LNCaP clone FGC (cell line): ENCODE results near the gene RALGAPA2.

Source experiments
- DNase-seq: peaks from one replicate; pipeline ENCODE4 v3.0.0-alpha.2; 2011; ENCODE audit warnings: low read depth
- H3K4me3 ChIP-seq: 2 replicates; pipeline ENCODE4 v1.5.1; 2011; ENCODE audit warnings: mild to moderate bottlenecking, low read depth, low read length, control low read depth
- CTCF ChIP-seq: IDR thresholded peaks from 2 replicates; pipeline ENCODE4 v1.5.1; 2012; ENCODE audit warnings: mild to moderate bottlenecking; ENCODE audit not compliant: control insufficient read depth, insufficient read depth; ENCODE audit errors: extremely low read depth

RALGAPA2 gene

DNA sequence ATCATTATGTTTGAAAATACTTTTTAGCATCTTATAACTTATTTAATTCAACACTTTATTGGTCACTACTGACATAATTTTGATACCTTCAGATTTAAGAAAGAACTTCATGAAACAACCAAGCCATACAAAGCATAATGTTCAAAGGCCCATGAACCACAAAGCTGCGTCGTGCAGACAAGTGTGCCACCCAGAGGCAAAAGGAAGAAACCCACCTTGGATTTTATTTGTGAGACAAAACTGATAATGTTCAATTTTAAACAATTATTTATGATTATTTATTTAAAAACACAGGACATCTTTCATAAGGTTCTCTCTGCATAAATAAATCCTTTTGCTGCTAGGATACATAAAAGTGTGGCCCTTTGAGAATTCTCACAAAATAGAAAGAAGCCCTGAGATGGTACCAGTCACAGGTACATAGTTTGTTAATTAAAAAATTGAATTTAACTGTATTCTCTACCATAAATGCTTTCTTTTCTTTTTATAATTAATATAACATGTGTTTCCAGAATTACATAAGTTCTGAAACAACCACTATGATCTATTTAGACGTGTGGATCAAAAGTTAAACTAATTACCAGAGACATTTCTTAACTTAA, 143.7 kb downstream of the RALGAPA2 start:
- H3K4me3 ChIP-seq = no peak overlapping the region
- no peak for DNase-seq
- TF ChIP-seq CTCF = peak; percentile 79

GRCh38 chr20:20567712-20568111, 144.7 kb downstream of the RALGAPA2 start:
- no peak for TF ChIP-seq CTCF
- DNase-seq = no peak
- H3K4me3 ChIP-seq = no peak overlapping the region

DNA sequence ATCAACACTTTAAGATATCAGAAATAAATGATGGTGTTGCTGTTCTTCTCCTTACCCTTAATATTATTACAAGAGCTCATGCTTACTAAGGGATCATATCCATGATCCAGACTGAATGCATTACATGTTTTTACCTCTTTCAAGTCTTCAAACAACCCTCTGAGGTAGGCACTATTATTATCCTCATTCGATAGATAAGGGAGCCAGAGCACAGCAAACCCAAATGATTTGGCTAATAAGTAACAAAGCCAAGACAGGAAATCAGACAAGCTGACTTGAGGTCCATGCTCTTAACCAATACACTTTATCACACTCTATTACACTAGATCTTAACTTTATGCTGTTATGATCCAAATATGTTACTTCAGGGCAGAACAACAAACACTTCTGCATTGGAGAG, 145.9 kb downstream of the RALGAPA2 start:
- no peak overlapping the region for H3K4me3 ChIP-seq
- no peak for TF ChIP-seq CTCF
- no peak for DNase-seq

DNA sequence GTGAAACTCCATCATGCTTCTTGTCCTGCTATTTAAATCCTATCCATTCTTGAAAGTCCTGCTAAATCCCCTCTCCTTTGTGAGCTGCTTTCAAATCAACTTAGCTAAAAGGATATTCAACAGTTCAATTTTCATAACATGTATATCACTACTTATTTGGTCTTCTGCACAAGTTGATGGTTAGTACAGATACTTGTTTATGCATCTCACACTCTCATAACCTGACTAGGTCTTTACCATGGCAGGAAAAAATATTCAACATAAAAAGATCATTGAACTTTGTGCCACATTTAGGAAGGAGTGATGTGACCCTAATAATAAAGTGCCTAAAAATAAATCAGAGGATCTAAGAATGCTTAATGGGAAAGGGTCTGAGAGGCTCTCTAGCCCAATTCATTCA, 148.2 kb downstream of the RALGAPA2 start:
- no peak for DNase-seq
- H3K4me3 ChIP-seq = no peak overlapping the region
- no peak for TF ChIP-seq CTCF

DNA sequence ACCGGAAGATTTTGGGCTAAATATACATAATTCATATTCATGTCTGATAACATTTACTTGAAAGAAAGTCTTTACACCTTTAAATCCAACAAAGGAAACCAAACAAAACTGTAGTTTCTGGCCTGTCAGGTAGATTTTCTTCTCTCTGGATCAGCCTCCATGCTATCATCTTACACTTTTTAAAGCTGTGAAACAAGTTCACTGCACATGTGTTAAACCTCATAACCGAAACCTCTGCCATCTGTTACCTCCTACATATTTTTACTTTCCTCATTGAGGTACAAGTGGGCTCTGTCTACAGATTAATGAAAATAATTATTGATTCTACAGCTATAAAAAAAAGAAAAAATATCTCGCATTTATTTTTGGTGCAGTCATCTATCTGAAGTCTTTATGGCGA, 149.9 kb downstream of the RALGAPA2 start:
- no peak overlapping the region for H3K4me3 ChIP-seq
- no peak for DNase-seq
- TF ChIP-seq CTCF = no peak

- no peak overlapping the region for H3K4me3 ChIP-seq
- no peak for TF ChIP-seq CTCF
- no peak for DNase-seq
These were observed 150.6 kb downstream of the RALGAPA2 start for GRCh38 chr20:20561841-20562240.

- TF ChIP-seq CTCF = no peak
- DNase-seq = no peak
- no peak overlapping the region for H3K4me3 ChIP-seq
These were observed 151.3 kb downstream of the RALGAPA2 start for GRCh38 chr20:20561172-20561571.
